Amniotic epithelial cell (primary cell): ENCODE results near the gene SH3D19.
A peak's percentile ranks its signal among the peaks of the same experiment; 100 is the strongest.
"Not testable (repeated sequence)": the region's sequence is repeated elsewhere in the genome, so short reads cannot be mapped to it uniquely, and the experiment has no call there.

Experiments used
- DNase-seq: peaks from one replicate; pipeline ENCODE4 v3.0.0-alpha.2; 2010; ENCODE audit warnings: low read depth

SH3D19 gene

GRCh38 chr4:151150821-151151580 is 174.4 kb downstream of the SH3D19 start:
- DNase-seq = no peak

GRCh38 chr4:151148261-151148660 is 177.1 kb downstream of the SH3D19 start:
- DNase-seq = no peak

- peak; percentile 69 for DNase-seq
Observed at GRCh38 chr4:151147000-151147399, 178.4 kb downstream of the SH3D19 start.

DNA sequence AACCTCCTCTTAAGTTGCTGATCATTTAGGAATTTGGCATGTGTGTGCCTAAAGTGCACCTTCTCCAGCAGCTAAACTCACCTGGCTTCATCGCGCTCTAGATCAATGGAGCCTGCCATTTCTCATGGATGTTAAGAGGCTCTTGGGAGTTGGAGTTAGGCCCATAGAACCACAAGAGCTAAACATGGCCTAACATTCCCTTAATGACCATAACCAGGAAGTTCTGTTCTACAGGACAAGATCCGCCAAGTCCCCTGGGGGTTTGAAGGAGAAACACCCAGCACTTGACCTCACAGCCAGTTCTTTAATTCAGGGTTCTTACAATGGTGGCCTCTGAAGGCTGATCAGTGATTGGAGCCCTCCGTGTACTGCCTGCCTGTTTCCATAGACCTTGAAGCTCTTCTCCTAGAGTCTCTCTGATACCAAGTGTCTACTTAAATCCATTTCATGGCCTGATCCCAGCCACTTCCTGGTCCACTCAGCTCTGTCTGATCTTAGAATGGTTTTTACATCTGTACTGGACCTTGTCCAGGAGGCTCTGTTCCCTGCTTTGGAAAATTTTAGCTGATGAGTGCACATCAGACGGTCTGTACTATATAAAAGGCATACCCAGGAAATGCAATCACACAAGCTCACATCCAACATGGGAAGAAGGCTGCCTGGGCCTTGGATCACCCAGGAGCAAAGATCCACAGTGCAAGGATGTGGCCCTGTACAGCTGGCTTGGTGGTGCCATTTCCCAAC is 180.9 kb downstream of the SH3D19 start:
- DNase-seq = no peak

GRCh38 chr4:151143811-151144210 is 181.6 kb downstream of the SH3D19 start:
- no peak for DNase-seq

- peak; percentile 14 for DNase-seq
Observed at GRCh38 chr4:151143162-151143561, 182.2 kb downstream of the SH3D19 start.

DNA sequence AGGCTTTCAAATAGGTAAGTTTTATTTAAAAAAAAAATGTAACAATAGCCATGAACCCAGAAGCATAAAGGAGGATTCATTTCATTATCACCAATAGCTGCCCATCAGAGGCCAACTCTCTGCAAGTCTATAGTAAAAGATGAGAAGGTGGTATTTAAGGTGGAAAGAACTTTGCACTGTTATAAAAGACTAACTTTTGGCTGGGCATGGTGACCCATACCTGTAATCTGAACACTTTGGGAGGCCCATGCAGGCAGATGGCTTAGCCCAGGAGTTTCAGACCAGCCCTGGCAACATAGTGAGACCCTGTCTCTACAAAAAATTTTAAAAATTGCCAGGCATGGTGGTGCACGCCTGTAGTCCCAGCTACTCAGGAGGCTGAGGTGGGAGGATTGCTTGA is 182.6 kb downstream of the SH3D19 start:
- DNase-seq = no peak

GRCh38 chr4:151139814-151140213 is 185.6 kb downstream of the SH3D19 start:
- DNase-seq = no peak

DNA sequence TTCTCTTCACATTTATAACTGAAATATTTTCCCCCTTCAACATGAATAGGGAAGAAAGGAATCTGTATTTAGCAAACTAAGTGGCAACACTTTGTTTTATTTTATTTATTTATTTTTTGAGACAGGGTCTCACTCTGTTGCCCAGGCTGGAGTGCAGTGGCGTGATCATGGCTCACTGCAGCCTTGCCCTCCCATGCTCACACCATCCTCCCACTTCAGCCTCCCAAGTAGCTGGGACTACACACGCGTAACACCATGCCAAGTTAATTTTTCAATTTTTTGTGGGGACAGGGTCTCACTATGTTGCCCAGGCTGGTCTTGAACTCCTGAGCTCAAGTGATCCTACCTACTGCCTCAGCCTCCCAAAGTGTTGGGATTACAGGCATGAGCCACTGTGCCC is 189.4 kb downstream of the SH3D19 start:
- not testable (repeated sequence) for DNase-seq

DNA sequence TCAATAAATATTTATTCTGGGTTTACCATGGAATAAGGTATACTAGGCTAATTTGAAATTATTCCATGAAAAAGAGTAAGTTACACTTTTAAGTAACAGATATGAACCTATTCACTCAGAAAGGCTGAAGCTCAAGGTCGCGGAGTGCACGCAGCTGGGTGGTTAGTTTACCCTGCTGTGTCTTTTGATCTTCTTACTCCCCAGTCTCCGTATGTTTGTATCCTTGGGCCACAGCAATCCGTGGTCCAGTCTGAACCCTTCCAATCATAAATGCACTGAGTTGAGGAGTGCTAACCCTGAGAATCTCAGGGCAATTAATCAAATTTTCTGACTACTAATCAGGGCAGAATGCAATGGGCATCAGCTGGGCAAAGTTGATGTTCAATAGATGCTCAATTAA is 192.1 kb downstream of the SH3D19 start:
- no peak for DNase-seq

DNA sequence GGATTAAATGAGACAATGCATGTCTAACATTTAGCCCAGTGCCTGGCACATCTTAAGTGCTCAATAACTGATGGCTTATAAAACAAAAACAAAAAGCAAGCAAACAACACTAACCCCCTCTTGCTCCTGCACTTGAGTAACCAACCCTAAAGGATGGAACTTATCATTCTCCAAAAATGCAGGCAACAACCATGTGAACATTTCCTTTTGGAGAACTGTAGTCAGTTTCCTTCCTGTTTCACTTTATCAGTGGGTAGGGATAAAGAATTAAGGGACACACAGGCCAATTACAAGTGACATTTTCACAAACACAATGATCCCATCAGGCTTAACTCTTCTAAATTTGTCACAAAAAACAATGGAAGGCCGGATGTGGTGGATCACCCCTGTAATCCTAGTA is 195.6 kb downstream of the SH3D19 start:
- DNase-seq = no peak

GRCh38 chr4:151117371-151117962 is 207.9 kb downstream of the SH3D19 start:
- DNase-seq = peak; percentile 72

DNA sequence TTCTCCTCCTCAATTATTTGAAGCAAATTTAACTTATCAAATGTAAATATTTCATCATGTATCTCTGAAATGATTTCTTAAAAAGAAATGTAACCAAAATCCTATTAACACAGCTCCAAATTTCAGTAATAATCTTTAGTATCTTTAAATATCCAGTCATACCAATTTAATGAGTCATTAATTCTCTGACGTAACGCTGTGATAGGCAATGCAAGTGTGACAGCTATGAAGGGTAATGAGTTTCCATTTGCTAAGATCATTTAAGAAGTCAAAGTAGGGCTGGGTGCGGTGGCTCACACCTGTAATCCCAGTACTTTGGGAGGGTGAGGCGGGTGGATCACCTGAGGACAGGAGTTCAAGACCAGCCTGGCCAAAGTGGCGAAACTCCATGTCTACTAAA is 210.4 kb downstream of the SH3D19 start:
- DNase-seq = no peak

DNA sequence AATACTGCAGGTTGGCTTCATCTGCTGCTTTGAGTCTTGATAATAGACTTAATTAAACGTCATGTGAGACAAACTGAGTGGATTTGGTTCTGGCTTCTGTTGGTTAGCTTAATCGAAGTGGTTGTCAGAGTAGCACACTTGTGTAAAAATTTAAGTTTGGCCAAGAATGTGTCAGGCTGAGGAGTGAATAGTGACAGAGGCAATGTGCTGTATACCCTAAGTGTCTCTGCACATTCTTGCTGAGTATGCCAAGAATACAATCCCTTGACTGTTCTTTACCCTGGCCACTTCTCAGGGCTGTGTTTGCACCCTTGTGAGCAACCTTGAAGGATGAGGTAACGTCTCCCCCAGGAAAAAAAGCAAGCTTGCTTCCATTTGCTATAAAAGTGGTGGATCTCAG is 211.1 kb downstream of the SH3D19 start:
- DNase-seq = no peak

DNA sequence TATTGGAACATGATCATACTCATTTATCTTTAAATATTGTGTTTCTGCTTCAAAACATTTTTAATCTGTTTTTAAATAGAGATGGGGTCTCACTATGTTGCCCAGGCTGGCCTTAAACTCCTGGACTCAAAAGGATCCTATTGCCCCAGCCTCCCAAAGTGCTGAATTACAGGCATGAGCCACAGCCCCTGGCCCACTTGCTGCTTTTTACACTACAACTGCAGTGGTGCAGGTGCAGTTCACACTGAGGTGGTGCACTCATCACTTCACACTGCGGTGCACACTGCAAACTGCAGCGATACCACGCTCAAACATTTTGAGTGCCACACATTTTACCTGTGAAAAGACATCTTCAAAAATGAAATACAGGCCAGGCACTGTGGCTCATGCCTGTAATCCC is 215.2 kb downstream of the SH3D19 start:
- no peak for DNase-seq

DNA sequence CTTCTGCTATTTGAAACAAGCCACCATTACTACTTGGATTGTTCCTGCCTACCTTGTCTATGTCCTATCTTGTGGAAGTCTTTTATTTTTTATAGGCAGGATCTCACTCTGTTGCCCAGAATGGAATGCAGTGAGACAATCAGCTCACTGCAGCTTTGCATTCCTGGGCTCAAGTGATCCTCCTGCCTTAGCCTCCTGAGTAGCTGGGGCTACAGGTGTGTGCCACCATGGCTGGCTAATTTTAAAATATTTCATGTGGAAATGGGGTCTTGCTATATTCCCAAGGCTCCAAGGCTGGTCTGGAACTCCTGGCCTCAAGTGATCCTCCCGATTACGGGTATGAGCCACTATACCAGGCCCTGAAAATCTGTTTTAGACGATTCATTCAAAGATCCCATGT is 218.3 kb downstream of the SH3D19 start:
- no peak for DNase-seq

GRCh38 chr4:151105454-151106032 is 219.9 kb downstream of the SH3D19 start:
- no peak for DNase-seq

DNA sequence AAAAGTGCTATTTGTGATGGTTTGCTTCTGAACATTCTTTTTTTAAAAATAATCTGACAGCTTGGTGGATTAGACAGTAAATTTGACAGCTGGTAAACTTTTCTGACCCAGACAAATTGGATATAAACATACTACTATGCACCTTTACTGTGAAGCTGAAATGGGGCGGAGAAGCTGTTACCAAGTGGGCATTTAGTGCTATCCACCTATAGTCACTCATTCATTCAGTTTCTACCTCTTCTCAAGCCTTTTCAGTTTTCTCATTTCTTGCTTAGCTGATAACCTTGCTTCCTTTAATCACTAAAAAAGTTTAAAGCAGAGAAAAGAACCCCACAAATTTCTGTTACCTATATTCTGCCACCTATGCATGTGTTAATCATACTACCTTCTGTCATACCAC is 220.8 kb downstream of the SH3D19 start:
- DNase-seq = no peak

DNA sequence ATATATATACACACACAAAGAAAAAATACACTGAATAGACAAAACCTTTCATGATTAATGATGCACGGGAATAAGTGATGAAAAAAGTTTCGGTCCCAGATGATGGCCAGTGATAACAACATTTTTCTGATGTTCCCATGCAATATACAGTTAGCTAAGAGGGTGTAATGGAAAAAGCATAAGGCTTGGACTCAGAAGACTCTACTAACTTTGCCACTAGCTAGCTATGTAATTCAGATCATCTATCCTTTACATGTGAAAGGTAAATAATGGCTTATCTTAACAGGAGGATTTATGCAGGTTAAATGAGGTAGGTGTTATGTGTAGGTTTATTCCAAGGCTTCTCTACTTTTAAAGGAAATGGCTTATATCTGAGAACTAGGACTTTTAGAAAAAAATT is 221.6 kb downstream of the SH3D19 start:
- no peak for DNase-seq

- no peak for DNase-seq
Observed at GRCh38 chr4:151100531-151100930, 224.9 kb downstream of the SH3D19 start.

- DNase-seq = peak; percentile 42
Observed at GRCh38 chr4:151099976-151100417, 225.4 kb downstream of the SH3D19 start.

DNA sequence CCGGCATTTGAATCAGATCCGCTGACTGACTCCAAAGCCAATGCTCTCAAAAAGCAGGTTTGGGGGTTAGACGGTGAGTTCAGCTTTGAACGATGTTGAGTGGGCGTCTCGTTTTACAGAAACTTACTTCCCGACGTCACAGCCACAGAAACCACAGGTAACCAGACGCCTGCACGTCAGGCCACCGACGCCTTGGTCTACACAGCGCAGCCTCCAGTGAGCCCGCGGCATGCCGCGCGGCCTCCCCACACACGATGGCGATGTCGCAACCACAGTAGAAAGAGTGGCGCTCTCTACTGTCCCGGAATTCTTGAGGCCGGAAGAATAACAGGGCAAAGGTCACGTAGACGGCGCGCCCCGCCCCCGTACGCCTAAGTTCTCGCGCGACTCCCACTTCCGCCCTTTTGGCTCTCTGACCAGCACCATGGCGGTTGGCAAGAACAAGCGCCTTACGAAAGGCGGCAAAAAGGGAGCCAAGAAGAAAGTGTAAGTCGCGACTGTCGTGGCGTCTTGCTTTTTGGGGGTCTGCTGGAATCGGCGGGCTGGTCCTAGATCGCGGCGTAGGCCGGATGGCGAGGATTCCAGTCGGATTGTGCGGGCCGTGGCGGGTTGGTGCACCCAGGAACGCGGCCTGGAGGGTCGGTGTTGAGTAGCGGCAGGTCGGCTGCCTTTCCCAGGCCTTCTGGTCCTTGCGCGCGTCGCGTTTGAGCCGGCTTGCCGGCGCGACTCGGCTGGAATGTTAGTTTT is 226.0 kb downstream of the SH3D19 start, which contains the start of gene RPS3A:
RPS3A (plus strand) TSS at position 400 of the 747 bp plus-strand sequence; CDS start at position 425, 25 bp downstream.
- DNase-seq = peak; percentile 97
